HCT116 (cell line): ENCODE data around the gene AKAP13. TPM values are rescaled to one million over a fixed set of nuclear protein-coding genes. Genes with fewer than 3 reads are reported as not detected.
A peak's percentile ranks its signal among the peaks of the same experiment; 100 is the strongest.

Experiments
- ATAC-seq: fragments of 200-7000 bp; cut with Tn5 transposase; 2 replicates; pipeline ENCODE4 v1.9.1; 2020; ENCODE audit warnings: mild to moderate bottlenecking, moderate library complexity
- BruUV-seq: library from RNA; stranded (reverse); fragments of 400-500 nt; replicated peaks from 2 replicates; lab custom pipeline; 2021; lab: Mats Ljungman, UMichigan
- CTCF ChIA-PET: fragments of 300-600 bp; sonication (Branson Sonifier 250); formaldehyde crosslinking; loops from one replicate; lab custom pipeline; 2021; ENCODE audit warnings: antibody characterized with exemption; lab: Charles Lee
- POLR2A ChIA-PET: fragments of 300-600, 350-600 bp; sonication (Branson Sonifier 250); formaldehyde crosslinking; loops from one replicate; lab custom pipeline; 2021; ENCODE audit warnings: antibody characterized with exemption; lab: Charles Lee
- RAD21 ChIA-PET, 2 experiments: fragments of 300-600 bp; sonication (Branson Sonifier 250); formaldehyde crosslinking; loops; one replicate each; lab custom pipeline; 2023; ENCODE audit warnings: low total read pairs in 2 of 2; ENCODE audit not compliant: uncharacterized antibody in 2 of 2, unreplicated experiment in 2 of 2, low non-redundant PET in 1 of 2; lab: Charles Lee
- DNase-seq: peaks from one replicate; pipeline ENCODE4 v3.0.0-alpha.2; 2010; ENCODE audit warnings: low read depth, low spot score
- H2AFZ ChIP-seq: fragments of 200-600 bp; shearing (Covaris generic), sonication (generic); 2 replicates; pipeline ENCODE4 v1.6.1; 2017; ENCODE audit warnings: low read depth, mixed run types, mixed read lengths, antibody characterized with exemption, low read length; ENCODE audit not compliant: poor library complexity, severe bottlenecking
- H3K27ac ChIP-seq: 2 replicates; pipeline ENCODE4 v1.5.1; 2012; ENCODE audit warnings: low read depth, low read length
- H3K27me3 ChIP-seq: fragments of 200-600 bp; sonication (generic); 2 replicates; pipeline ENCODE4 v1.6.1; 2016; ENCODE audit warnings: mixed run types, low read length, mixed read lengths; ENCODE audit not compliant: insufficient read depth
- H3K36me3 ChIP-seq, 2 experiments: fragments of 200-500 bp in 1 of 2; fragments of 200-600 bp in 1 of 2; sonication (Bioruptor generic) in 1 of 2; sonication (generic) in 1 of 2; 2 replicates each; pipeline versions ENCODE4 v1.5.1 to v1.6.1; 2014 to 2016; ENCODE audit warnings: low read length in 2 of 2, inconsistent platforms in 1 of 2, mixed read lengths in 1 of 2, mixed run types in 1 of 2; ENCODE audit not compliant: insufficient read depth in 2 of 2, control insufficient read depth in 1 of 2
- H3K4me1 ChIP-seq, 2 experiments: fragments of 200-600 bp in 1 of 2; sonication (generic) in 1 of 2; 2 replicates each; pipeline versions ENCODE4 v1.5.1 to v1.6.1; 2012 to 2017; ENCODE audit warnings: low read length in 2 of 2, inconsistent platforms in 1 of 2, mild to moderate bottlenecking in 1 of 2, mixed read lengths in 1 of 2, mixed run types in 1 of 2, moderate library complexity in 1 of 2; ENCODE audit not compliant: insufficient read depth in 2 of 2, control insufficient read depth in 1 of 2
- H3K4me2 ChIP-seq: fragments of 200-600 bp; sonication (generic); 2 replicates; pipeline ENCODE4 v1.6.1; 2017; ENCODE audit warnings: mixed run types, low read length, mixed read lengths
- H3K4me3 ChIP-seq, 2 experiments: fragments of 200-600 bp in 1 of 2; sonication (generic) in 1 of 2; replicated peaks in 1 of 2; 2 replicates each; pipeline ENCODE4 v1.5.1; 2011 to 2016; ENCODE audit warnings: low read length in 2 of 2, control low read depth in 1 of 2, low read depth in 1 of 2, mild to moderate bottlenecking in 1 of 2, mixed read lengths in 1 of 2, mixed run types in 1 of 2
- H3K79me2 ChIP-seq: fragments of 200-600 bp; sonication (generic); 2 replicates; pipeline ENCODE4 v1.6.1; 2017; ENCODE audit warnings: mild to moderate bottlenecking, mixed run types, low read length, moderate library complexity, mixed read lengths; ENCODE audit not compliant: insufficient read depth
- H3K9ac ChIP-seq: fragments of 200-600 bp; sonication (generic); 2 replicates; pipeline ENCODE4 v1.6.1; 2016; ENCODE audit warnings: low read length, mixed read lengths
- H3K9me2 ChIP-seq: fragments of 200-600 bp; sonication (generic), shearing (Covaris generic); 2 replicates; pipeline ENCODE4 v1.6.1; 2017; ENCODE audit warnings: mixed run types, mild to moderate bottlenecking, moderate library complexity; ENCODE audit not compliant: insufficient read depth
- H3K9me3 ChIP-seq, 2 experiments: fragments of 200-500 bp in 1 of 2; fragments of 200-600 bp in 1 of 2; sonication (Bioruptor generic) in 1 of 2; sonication (generic) in 1 of 2; 2 replicates each; pipeline ENCODE4 v1.6.1; 2014 to 2017; ENCODE audit warnings: low read length in 2 of 2, mixed read lengths in 2 of 2, inconsistent platforms in 1 of 2, low read depth in 1 of 2, mild to moderate bottlenecking in 1 of 2, mixed run types in 1 of 2, moderate library complexity in 1 of 2; ENCODE audit not compliant: control insufficient read depth in 1 of 2, insufficient read depth in 1 of 2
- H4K20me1 ChIP-seq: fragments of 200-600 bp; sonication (generic), shearing (Covaris generic); 2 replicates; pipeline ENCODE4 v1.6.1; 2017; ENCODE audit warnings: mixed run types, mild to moderate bottlenecking, moderate library complexity; ENCODE audit not compliant: insufficient read depth
- CBX3 ChIP-seq: IDR thresholded peaks from 2 replicates; pipeline ENCODE4 v1.6.1; 2012; ENCODE audit warnings: low read depth
- EZH2 ChIP-seq: fragments of 200-600 bp; sonication (generic); IDR thresholded peaks from 2 replicates; pipeline ENCODE4 v1.6.1; 2017; ENCODE audit warnings: antibody characterized with exemption, mixed run types
- FOSL1 ChIP-seq: IDR thresholded peaks from 2 replicates; pipeline ENCODE4 v1.6.1; 2012; ENCODE audit warnings: low read depth
- JUND ChIP-seq: IDR thresholded peaks from 2 replicates; pipeline ENCODE4 v1.6.1; 2012
- POLR2A ChIP-seq: IDR thresholded peaks from 2 replicates; pipeline ENCODE4 v1.7.0; 2011; ENCODE audit warnings: borderline replicate concordance; ENCODE audit not compliant: insufficient read depth, insufficient read length; ENCODE audit errors: extremely low read depth
- POLR2AphosphoS5 ChIP-seq: IDR thresholded peaks from 2 replicates; pipeline ENCODE4 v1.6.1; 2011; ENCODE audit warnings: mild to moderate bottlenecking, low read depth, low read length, moderate library complexity
- RAD21 ChIP-seq: IDR thresholded peaks from 2 replicates; pipeline ENCODE4 v1.6.1; 2012; ENCODE audit warnings: low read depth, mild to moderate bottlenecking
- SP1 ChIP-seq: IDR thresholded peaks from 2 replicates; pipeline ENCODE4 v1.6.1; 2012; ENCODE audit warnings: low read depth
- TCF7L2 ChIP-seq: IDR thresholded peaks from 2 replicates; pipeline ENCODE4 v1.7.0; 2011; ENCODE audit warnings: borderline replicate concordance, inconsistent platforms; ENCODE audit not compliant: insufficient read depth, insufficient read length; ENCODE audit errors: extremely low read depth
- ZFX ChIP-seq: fragments of 450-650 bp; IDR thresholded peaks from 2 replicates; pipeline ENCODE4 v1.6.1; 2017
- ZNF274 ChIP-seq: fragments of 200-500 bp; sonication (Bioruptor generic); IDR thresholded peaks from 2 replicates; pipeline ENCODE4 v1.6.1; 2014; ENCODE audit warnings: mild to moderate bottlenecking, low read depth, low read length, inconsistent platforms
- intact Hi-C: fragments of 100-400 bp; cut with micrococcal nuclease; formaldehyde crosslinking; loops from 2 replicates; pipeline ENCODE4 v1.10.0; 2022
- total RNA-seq: library from RNA; stranded (reverse); gene quantifications from one replicate; pipeline ENCODE4 v1.2.1, GENCODE V29; 2021; ENCODE audit not compliant: unreplicated experiment
- TF ChIP-seq, protein P1 (sequence below): IDR thresholded peaks from 2 replicates; pipeline ENCODE4 v1.6.1; 2012
- TF ChIP-seq, protein P2 (sequence below): IDR thresholded peaks from 2 replicates; pipeline ENCODE4 v1.6.1; 2011; ENCODE audit warnings: mild to moderate bottlenecking, low read length, moderate library complexity; ENCODE audit not compliant: insufficient replicate concordance; ENCODE audit errors: extremely low read depth

AKAP13 gene
- total RNA-seq, 1 experiment from 2014 or later, result 43.1 TPM

DNA sequence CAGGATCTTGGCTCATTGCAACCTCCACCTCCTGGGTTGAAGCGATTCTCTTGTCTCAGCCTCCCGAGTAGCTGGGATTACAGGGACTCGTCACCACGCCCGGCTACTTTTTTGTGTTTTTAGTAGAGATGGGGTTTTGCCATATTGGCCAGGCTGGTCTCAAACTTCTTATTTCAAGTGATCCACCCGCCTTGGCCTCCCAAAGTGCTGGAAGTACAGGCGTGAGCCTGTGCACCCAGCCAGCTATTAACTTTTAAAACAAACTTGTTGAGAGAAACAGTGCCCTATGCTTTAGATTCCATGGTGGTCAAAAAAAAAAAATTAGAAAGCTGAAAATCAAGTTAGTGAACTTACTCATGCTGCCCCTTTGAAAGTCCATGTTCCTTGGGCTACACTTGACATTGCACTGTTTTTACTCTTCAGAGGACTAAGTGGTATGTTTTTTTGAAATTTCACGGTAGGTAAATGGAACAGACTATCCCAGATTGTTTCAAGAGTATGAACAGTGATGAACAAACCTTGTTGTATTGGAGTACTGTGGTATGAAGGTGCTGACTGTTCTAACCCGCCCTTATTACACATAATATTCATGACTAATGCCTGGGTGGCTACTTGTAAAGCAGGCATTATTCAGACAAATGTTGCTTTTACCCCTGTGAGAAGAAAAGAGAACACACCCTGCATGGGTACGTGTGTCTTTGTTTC is 207.5 kb downstream of the AKAP13 start:
- ATAC-seq, result peak; percentile 61; the same call in 1 of the 2 replicates
- RAD21 ChIA-PET, result no interaction called here
- H3K79me2 ChIP-seq, result peaks cover 5% of the 10 kb centered on the region; the same call in 1 of the 2 replicates
- no peaks in the 10 kb centered on the region for H3K9me2 ChIP-seq
- no peak overlapping the region for H3K9ac ChIP-seq
- no peak overlapping the region for H2AFZ ChIP-seq
- TF ChIP-seq SP1 (peak; percentile 30; the same call in 1 of the 2 replicates), FOSL1 (peak; percentile 51), JUND (peak; percentile 36; the same call in 1 of the 2 replicates), ZFX (no peak)
- TF ChIP-seq, protein P1, sequence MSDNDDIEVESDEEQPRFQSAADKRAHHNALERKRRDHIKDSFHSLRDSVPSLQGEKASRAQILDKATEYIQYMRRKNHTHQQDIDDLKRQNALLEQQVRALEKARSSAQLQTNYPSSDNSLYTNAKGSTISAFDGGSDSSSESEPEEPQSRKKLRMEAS, result no peak
- TF ChIP-seq, protein P2, sequence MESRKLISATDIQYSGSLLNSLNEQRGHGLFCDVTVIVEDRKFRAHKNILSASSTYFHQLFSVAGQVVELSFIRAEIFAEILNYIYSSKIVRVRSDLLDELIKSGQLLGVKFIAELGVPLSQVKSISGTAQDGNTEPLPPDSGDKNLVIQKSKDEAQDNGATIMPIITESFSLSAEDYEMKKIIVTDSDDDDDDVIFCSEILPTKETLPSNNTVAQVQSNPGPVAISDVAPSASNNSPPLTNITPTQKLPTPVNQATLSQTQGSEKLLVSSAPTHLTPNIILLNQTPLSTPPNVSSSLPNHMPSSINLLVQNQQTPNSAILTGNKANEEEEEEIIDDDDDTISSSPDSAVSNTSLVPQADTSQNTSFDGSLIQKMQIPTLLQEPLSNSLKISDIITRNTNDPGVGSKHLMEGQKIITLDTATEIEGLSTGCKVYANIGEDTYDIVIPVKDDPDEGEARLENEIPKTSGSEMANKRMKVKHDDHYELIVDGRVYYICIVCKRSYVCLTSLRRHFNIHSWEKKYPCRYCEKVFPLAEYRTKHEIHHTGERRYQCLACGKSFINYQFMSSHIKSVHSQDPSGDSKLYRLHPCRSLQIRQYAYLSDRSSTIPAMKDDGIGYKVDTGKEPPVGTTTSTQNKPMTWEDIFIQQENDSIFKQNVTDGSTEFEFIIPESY, result no peak
- H3K27ac ChIP-seq, result no peak overlapping the region
- POLR2A ChIA-PET, result no interaction called here
- BruUV-seq, result no TSS peak
- H3K4me1 ChIP-seq, result peaks cover 10 to 26% of the 10 kb centered on the region in 2 experiments
- peak; percentile 34 for DNase-seq
- H3K4me3 ChIP-seq, result no peak overlapping the region
- no peaks in the 10 kb centered on the region for H3K27me3 ChIP-seq
- H3K4me2 ChIP-seq, result peak overlapping the region; percentile 36
- intact Hi-C loops, result no loop called here
- no peaks in the 10 kb centered on the region for H3K9me3 ChIP-seq
- CTCF ChIA-PET, result no interaction called here
- H3K36me3 ChIP-seq, result no peaks in the 10 kb centered on the region; a peak in 1 of 4 replicates
- H4K20me1 ChIP-seq, result peaks cover 7% of the 10 kb centered on the region; the same call in 1 of the 2 replicates

DNA sequence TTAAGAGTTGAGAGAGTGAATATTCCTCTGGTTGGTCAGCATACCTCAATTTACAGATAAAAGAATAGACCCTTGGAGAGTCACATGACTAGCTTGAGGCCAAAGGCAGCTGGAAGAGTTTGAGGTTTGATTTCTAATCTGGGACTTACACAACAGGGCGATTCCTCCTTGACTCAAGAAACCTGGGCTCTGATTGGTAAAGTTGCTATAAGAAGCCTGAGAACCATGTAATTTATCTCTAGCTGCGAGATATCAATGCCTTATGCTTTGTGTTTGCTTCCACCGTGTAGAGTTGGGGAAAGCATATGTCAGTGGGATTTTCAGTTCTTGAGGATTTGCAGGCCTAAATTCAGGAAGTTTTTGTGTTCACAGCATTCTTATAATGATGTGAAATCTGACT is 208.3 kb downstream of the AKAP13 start:
- H3K9ac ChIP-seq, result no peak overlapping the region
- POLR2A ChIA-PET, result no interaction called here
- no TSS peak for BruUV-seq
- TF ChIP-seq ZFX, result no peak
- TF ChIP-seq CBX3, result no peak
- TF ChIP-seq RAD21, result no peak
- no peak for TF ChIP-seq JUND
- TF ChIP-seq, protein P2, result no peak
- TF ChIP-seq ZNF274, result no peak
- no peak for TF ChIP-seq EZH2
- TF ChIP-seq POLR2A, result no peak
- no peak for TF ChIP-seq POLR2AphosphoS5
- no peak for TF ChIP-seq TCF7L2

More for the DNA sequence above, 208.3 kb downstream of the AKAP13 start:
- Histone ChIP-seq H3K9me2 (no peaks in the 10 kb centered on the region), H2AFZ (no peak overlapping the region), H3K9me3 (no peaks in the 10 kb centered on the region), H3K4me2 (no peak overlapping the region), H4K20me1 (peaks cover 5% of the 10 kb centered on the region; the same call in 1 of the 2 replicates), H3K4me1 (peaks cover 7 to 20% of the 10 kb centered on the region in 2 experiments), H3K36me3 (no peaks in the 10 kb centered on the region; a peak in 1 of 4 replicates), H3K79me2 (no peaks in the 10 kb centered on the region), H3K27me3 (no peaks in the 10 kb centered on the region), H3K27ac (no peak overlapping the region), H3K4me3 (no peak overlapping the region)
- no peak for ATAC-seq
- ChIA-PET RAD21 (no interaction called here), CTCF (no interaction called here)
- intact Hi-C loops, result no loop called here
- no peak for DNase-seq
